ENCODE data around the gene MAMDC2. TPM values are rescaled to one million over a fixed set of nuclear protein-coding genes. Genes with fewer than 3 reads are reported as not detected.

MAMDC2 gene
- total RNA-seq, 2 experiments from 2014 or later, result not detected

DNA sequence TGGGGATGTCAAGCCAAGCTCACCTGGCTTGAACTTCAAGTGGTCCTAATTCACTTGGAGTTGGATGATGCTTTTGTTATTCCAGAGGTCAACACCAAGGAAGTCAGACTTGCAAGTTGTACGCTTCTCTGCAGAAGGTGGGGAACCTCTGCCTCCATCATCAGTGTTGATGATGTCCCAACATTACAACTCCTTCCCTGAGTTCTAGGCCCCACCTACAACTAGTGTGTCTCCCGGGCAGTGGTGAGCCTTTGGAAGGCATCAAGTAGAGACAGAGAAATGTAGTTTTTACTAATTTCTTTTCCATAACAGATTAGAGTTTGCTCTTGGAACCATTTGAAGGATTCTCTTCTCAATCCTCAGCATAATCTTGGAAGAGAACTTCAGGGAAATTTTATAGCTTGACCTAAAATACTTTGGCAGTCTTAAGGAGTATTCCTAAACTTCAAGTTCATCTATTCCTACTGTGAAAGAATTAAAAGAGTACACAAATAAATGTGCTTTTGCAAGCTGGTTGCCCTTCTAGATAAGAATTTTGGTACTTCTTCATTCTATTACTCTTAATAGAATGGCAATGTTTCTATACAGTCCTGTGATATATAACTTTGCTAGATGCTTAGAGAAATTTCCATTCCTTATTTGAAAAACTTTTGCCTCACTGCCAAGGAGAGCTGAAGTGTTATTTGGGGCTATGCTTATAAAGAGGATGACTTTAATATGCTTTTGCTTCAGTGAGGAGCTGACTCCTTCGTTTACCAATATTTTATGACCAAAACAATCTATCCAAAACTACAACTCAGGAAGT lies 12.0 kb downstream of the MAMDC2 start:
- no peak overlapping the region for H3K4me3 Mint-ChIP-seq
- no peaks in the 10 kb centered on the region for H3K9me3 Mint-ChIP-seq
- POLR2A ChIA-PET, result no interaction called here
- ATAC-seq (no peak), DNase-seq (no peak)
- no peak overlapping the region for H3K27ac Mint-ChIP-seq
- no peak for TF ChIP-seq CTCF (IDR thresholded peaks at IDR 0.05)
- H3K4me1 Mint-ChIP-seq (ENCODE audit: low read depth), result no peaks in the 10 kb centered on the region
- H3K27me3 Mint-ChIP-seq, result peaks cover 23% of the 10 kb centered on the region
- no peaks in the 10 kb centered on the region for H3K36me3 Mint-ChIP-seq (ENCODE audit: low read depth)
- intact Hi-C loops (cut with micrococcal nuclease), result no loop called here
- CTCF ChIA-PET, result no interaction called here

GRCh38 chr9:70056211-70056944 lies 12.7 kb downstream of the MAMDC2 start:
- POLR2A ChIA-PET, result no interaction called here
- Mint-ChIP-seq H3K9me3 (no peaks in the 10 kb centered on the region), H3K36me3 (ENCODE audit: low read depth) (no peaks in the 10 kb centered on the region), H3K27ac (no peak overlapping the region), H3K27me3 (peaks cover 24% of the 10 kb centered on the region), H3K4me1 (ENCODE audit: low read depth) (no peaks in the 10 kb centered on the region), H3K4me3 (no peak overlapping the region)
- TF ChIP-seq CTCF (IDR thresholded peaks at IDR 0.05), result no peak
- CTCF ChIA-PET, result no interaction called here
- intact Hi-C loops (cut with micrococcal nuclease), result no loop called here
- ATAC-seq (no peak), DNase-seq (no peak)

GRCh38 chr9:70058569-70059116 lies 15.0 kb downstream of the MAMDC2 start:
- Mint-ChIP-seq H3K36me3 (ENCODE audit: low read depth) (no peaks in the 10 kb centered on the region), H3K9me3 (no peaks in the 10 kb centered on the region), H3K4me3 (no peak overlapping the region), H3K4me1 (ENCODE audit: low read depth) (no peaks in the 10 kb centered on the region), H3K27ac (no peak overlapping the region), H3K27me3 (peaks cover 19% of the 10 kb centered on the region)
- ATAC-seq (no peak), DNase-seq (no peak)
- intact Hi-C loops (cut with micrococcal nuclease), result no loop called here
- ChIA-PET POLR2A (no interaction called here), CTCF (interaction anchor here (1.3 kb wide), 1 partner anchor 16 kb away, joined by 4 read pairs; the partner anchor contains the start of gene MAMDC2)
- no peak for TF ChIP-seq CTCF (IDR thresholded peaks at IDR 0.05)

- DNase-seq, result no peak
- intact Hi-C loops (cut with micrococcal nuclease), result no loop called here
- Mint-ChIP-seq H3K4me3 (no peak overlapping the region), H3K27me3 (peaks cover 18% of the 10 kb centered on the region), H3K27ac (no peak overlapping the region), H3K36me3 (ENCODE audit: low read depth) (no peaks in the 10 kb centered on the region), H3K4me1 (ENCODE audit: low read depth) (no peaks in the 10 kb centered on the region), H3K9me3 (no peaks in the 10 kb centered on the region)
- TF ChIP-seq CTCF (IDR thresholded peaks at IDR 0.05), result no peak
- CTCF ChIA-PET, result interaction anchor here (1.3 kb wide), 1 partner anchor 17 kb away, joined by 4 read pairs; the partner anchor contains the start of gene MAMDC2
- POLR2A ChIA-PET, result no interaction called here
- no peak for ATAC-seq
Measured at GRCh38 chr9:70060148-70060882, 16.7 kb downstream of the MAMDC2 start.

All from activated CD8-positive, alpha-beta T cell treated with anti-CD3 and anti-CD28 coated beads for 36 hours (primary cell).